OCI-LY1 (cell line): ENCODE data around the gene PTPRQ.

Experiments used
- CTCF ChIP-seq: fragments of 200-600 bp; sonication (generic), shearing (Covaris generic); IDR thresholded peaks from 2 replicates; pipeline ENCODE4 v1.5.1; 2017; ENCODE audit warnings: mild to moderate bottlenecking, antibody characterized with exemption, low read length, moderate library complexity, mixed read lengths
- EZH2 ChIP-seq: fragments of 200-600 bp; sonication (generic), shearing (Covaris generic); IDR thresholded peaks from 2 replicates; pipeline ENCODE4 v1.8.0; 2017; ENCODE audit warnings: borderline replicate concordance, mixed run types, mild to moderate bottlenecking, antibody characterized with exemption, low read length, moderate library complexity, mixed read lengths

GRCh38 chr12:80712866-80713265 is 268.8 kb downstream of the PTPRQ start:
- TF ChIP-seq CTCF (no peak), EZH2 (no peak)
